ENCODE measurements around the gene GALNT13. TPM values are rescaled to one million over a fixed set of nuclear protein-coding genes. Genes with fewer than 3 reads are reported as not detected.
A peak's percentile ranks its signal among the peaks of the same experiment; 100 is the strongest.

GALNT13 gene
- total RNA-seq, 2 experiments from 2014 or later, result not detected

GRCh38 chr2:154455866-154456265 lies 584.1 kb downstream of the GALNT13 start:
- H3K9me3 Mint-ChIP-seq, result peaks cover 2% of the 10 kb centered on the region

DNA sequence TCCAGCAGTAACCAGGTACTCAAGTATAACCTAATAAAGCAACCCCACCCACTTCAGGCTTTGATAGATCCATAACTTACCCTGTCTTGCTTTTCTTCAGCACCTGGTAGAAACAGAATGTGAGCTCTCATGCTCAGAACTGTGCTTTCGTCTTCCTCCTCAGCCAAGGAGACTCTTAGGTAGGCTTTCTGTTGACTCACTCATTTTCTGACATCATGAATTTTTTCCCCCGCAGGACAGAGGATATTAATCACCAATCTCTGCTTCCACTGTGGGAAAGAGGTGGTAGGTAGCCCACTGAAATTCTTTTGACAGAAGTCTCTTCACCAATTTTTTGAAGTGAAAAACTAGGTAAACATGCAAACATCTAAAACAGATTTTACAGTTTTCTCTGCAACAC lies 585.6 kb downstream of the GALNT13 start:
- ATAC-seq (ENCODE audit: poor library complexity) (no peak), DNase-seq (no peak)
- Mint-ChIP-seq H3K27ac (no peak overlapping the region), H3K27me3 (no peaks in the 10 kb centered on the region), H3K4me3 (no peak overlapping the region), H3K9me3 (peaks cover 2% of the 10 kb centered on the region), H3K4me1 (ENCODE audit: low read depth) (peaks cover 5% of the 10 kb centered on the region), H3K36me3 (ENCODE audit: low read depth) (no peaks in the 10 kb centered on the region)
- POLR2A ChIA-PET, result no interaction called here
- intact Hi-C loops (cut with DNase I, micrococcal nuclease), result no loop called here
- no peaks in the 10 kb centered on the region for H3K4me1 ChIP-seq (ENCODE audit: insufficient read depth, low read length)
- H3K27ac ChIP-seq (ENCODE audit: low read depth in 1 of 2, low read length in 2 of 2), result no peak overlapping the region
- CTCF ChIA-PET, result no interaction called here
- H3K27me3 ChIP-seq (ENCODE audit: control insufficient read depth in 1 of 2, insufficient read depth in 2 of 2, low read length in 2 of 2), result no peaks in the 10 kb centered on the region
- H3K36me3 ChIP-seq (ENCODE audit: insufficient read depth, low read length), result no peaks in the 10 kb centered on the region
- no peaks in the 10 kb centered on the region for H3K9me3 ChIP-seq (ENCODE audit: control insufficient read depth in 1 of 2, insufficient read depth in 1 of 2, low read length in 2 of 2)
- no peak overlapping the region for H3K4me3 ChIP-seq (ENCODE audit: low read length)
- TF ChIP-seq, protein P1, sequence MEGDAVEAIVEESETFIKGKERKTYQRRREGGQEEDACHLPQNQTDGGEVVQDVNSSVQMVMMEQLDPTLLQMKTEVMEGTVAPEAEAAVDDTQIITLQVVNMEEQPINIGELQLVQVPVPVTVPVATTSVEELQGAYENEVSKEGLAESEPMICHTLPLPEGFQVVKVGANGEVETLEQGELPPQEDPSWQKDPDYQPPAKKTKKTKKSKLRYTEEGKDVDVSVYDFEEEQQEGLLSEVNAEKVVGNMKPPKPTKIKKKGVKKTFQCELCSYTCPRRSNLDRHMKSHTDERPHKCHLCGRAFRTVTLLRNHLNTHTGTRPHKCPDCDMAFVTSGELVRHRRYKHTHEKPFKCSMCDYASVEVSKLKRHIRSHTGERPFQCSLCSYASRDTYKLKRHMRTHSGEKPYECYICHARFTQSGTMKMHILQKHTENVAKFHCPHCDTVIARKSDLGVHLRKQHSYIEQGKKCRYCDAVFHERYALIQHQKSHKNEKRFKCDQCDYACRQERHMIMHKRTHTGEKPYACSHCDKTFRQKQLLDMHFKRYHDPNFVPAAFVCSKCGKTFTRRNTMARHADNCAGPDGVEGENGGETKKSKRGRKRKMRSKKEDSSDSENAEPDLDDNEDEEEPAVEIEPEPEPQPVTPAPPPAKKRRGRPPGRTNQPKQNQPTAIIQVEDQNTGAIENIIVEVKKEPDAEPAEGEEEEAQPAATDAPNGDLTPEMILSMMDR (IDR thresholded peaks at IDR 0.05), result no peak

More at GRCh38 chr2:154455866-154456265, 584.1 kb downstream of the GALNT13 start:
- Histone ChIP-seq H3K4me3 (ENCODE audit: low read length) (no peak overlapping the region), H3K27ac (ENCODE audit: low read depth in 1 of 2, low read length in 2 of 2) (no peak overlapping the region), H3K36me3 (ENCODE audit: insufficient read depth, low read length) (no peaks in the 10 kb centered on the region), H3K27me3 (ENCODE audit: control insufficient read depth in 1 of 2, insufficient read depth in 2 of 2, low read length in 2 of 2) (no peaks in the 10 kb centered on the region), H3K4me1 (ENCODE audit: insufficient read depth, low read length) (no peaks in the 10 kb centered on the region), H3K9me3 (ENCODE audit: control insufficient read depth in 1 of 2, insufficient read depth in 1 of 2, low read length in 2 of 2) (no peaks in the 10 kb centered on the region)
- H3K4me1 Mint-ChIP-seq (ENCODE audit: low read depth), result peaks cover 5% of the 10 kb centered on the region
- POLR2A ChIA-PET, result interaction anchor here (0.7 kb wide), 1 partner anchor 8 kb away, joined by 3 read pairs; no protein-coding TSS in a partner anchor
- H3K4me3 Mint-ChIP-seq, result peak overlapping the region; percentile 26
- DNase-seq (no peak), ATAC-seq (ENCODE audit: poor library complexity) (no peak)
- H3K36me3 Mint-ChIP-seq (ENCODE audit: low read depth), result no peaks in the 10 kb centered on the region
- H3K27me3 Mint-ChIP-seq, result no peaks in the 10 kb centered on the region
- H3K27ac Mint-ChIP-seq, result no peak overlapping the region
- TF ChIP-seq, protein P1 (IDR thresholded peaks at IDR 0.05), result no peak
- intact Hi-C loops (cut with DNase I, micrococcal nuclease), result no loop called here
- CTCF ChIA-PET, result no interaction called here

DNA sequence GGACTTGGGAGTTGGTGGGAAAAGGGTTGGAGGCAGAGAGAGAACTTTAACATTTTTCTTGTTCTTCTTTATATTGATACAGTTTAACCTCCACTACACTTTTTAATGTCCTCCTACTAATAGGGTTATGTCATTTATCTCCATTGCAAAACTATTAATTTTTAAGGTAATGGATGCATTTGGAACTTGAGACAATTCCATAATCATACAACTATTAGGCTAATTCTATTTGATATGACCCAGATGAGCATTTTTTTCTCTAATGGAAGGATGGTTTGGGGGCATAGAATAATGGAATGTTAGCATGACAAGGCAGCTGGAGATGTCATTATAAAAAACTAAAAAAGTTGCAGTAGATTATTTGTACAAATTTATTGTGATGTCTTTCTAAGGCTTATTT lies 587.6 kb downstream of the GALNT13 start:
- no peaks in the 10 kb centered on the region for H3K36me3 ChIP-seq (ENCODE audit: insufficient read depth, low read length)
- intact Hi-C loops (cut with DNase I, micrococcal nuclease), result no loop called here

More for the DNA sequence above, 587.6 kb downstream of the GALNT13 start:
- Mint-ChIP-seq H3K4me1 (ENCODE audit: low read depth) (no peaks in the 10 kb centered on the region), H3K27me3 (no peaks in the 10 kb centered on the region), H3K36me3 (ENCODE audit: low read depth) (no peaks in the 10 kb centered on the region), H3K27ac (no peak overlapping the region), H3K9me3 (peaks cover 2% of the 10 kb centered on the region), H3K4me3 (no peak overlapping the region)
- H3K4me1 ChIP-seq (ENCODE audit: insufficient read depth, low read length), result no peaks in the 10 kb centered on the region
- no peak overlapping the region for H3K27ac ChIP-seq (ENCODE audit: low read depth in 1 of 2, low read length in 2 of 2)
- no peaks in the 10 kb centered on the region for H3K27me3 ChIP-seq (ENCODE audit: control insufficient read depth in 1 of 2, insufficient read depth in 2 of 2, low read length in 2 of 2)
- ChIA-PET CTCF (no interaction called here), POLR2A (no interaction called here)
- no peak overlapping the region for H3K4me3 ChIP-seq (ENCODE audit: low read length)
- no peak for ATAC-seq (ENCODE audit: poor library complexity)
- no peaks in the 10 kb centered on the region for H3K9me3 ChIP-seq (ENCODE audit: control insufficient read depth in 1 of 2, insufficient read depth in 1 of 2, low read length in 2 of 2)
- TF ChIP-seq, protein P1 (IDR thresholded peaks at IDR 0.05), result no peak
- no peak for DNase-seq
